K562 (cell line): Measurements from ENCODE around the gene NDST1. TPM values are rescaled to one million over a fixed set of nuclear protein-coding genes. Genes with fewer than 3 reads are reported as not detected.

ENCODE experiments used
- ARID4B ChIP-seq: sonication (generic); formaldehyde crosslinking; IDR thresholded peaks from 2 replicates; pipeline ENCODE4 v1.8.0; 2022; ENCODE audit warnings: mild to moderate bottlenecking, missing genetic modification reagents
- ARNT ChIP-seq, 2 experiments: fragments of 450-650 bp; IDR thresholded peaks; 2 replicates each; pipeline ENCODE4 v1.6.1; 2016; ENCODE audit warnings: mild to moderate bottlenecking in 1 of 2
- ATF3 ChIP-seq, 2 experiments: fragments of 450-650 bp in 1 of 2; sonication (generic) in 1 of 2; formaldehyde crosslinking in 1 of 2; IDR thresholded peaks in 1 of 2; conservative IDR thresholded peaks in 1 of 2; 2 replicates each; pipeline versions ENCODE4 v1.6.1 to v1.8.1; 2016 to 2023; ENCODE audit warnings: mild to moderate bottlenecking in 2 of 2, moderate library complexity in 2 of 2, inconsistent platforms in 1 of 2, missing genetic modification reagents in 1 of 2
- DLX4 ChIP-seq: fragments of 250-450 bp; sonication (Bioruptor Pico); IDR thresholded peaks from 2 replicates; pipeline ENCODE4 v1.6.1; 2021; ENCODE audit warnings: mild to moderate bottlenecking
- EHMT2 ChIP-seq: fragments of 450-650 bp; IDR thresholded peaks from 2 replicates; pipeline ENCODE4 v1.6.1; 2018; ENCODE audit warnings: antibody characterized with exemption
- FOSL1 ChIP-seq: fragments of 200-800 bp; sonication (Bioruptor generic); conservative IDR thresholded peaks from 2 replicates; pipeline ENCODE4 v1.6.1; 2016; ENCODE audit warnings: missing genetic modification characterization, missing compliant biosample characterization
- HDAC1 ChIP-seq, 2 experiments: fragments of 450-650 bp; IDR thresholded peaks; 2 replicates each; pipeline ENCODE4 v1.6.1; 2016 to 2017; ENCODE audit warnings: inconsistent platforms in 1 of 2, mild to moderate bottlenecking in 1 of 2, moderate library complexity in 1 of 2
- HDGF ChIP-seq: fragments of 450-650 bp; IDR thresholded peaks from 2 replicates; pipeline ENCODE4 v1.6.1; 2016
- NR2C1 ChIP-seq, 2 experiments: fragments of 450-650 bp; IDR thresholded peaks; 2 replicates each; pipeline ENCODE4 v1.6.1; 2017; ENCODE audit warnings: mild to moderate bottlenecking in 2 of 2, antibody characterized with exemption in 1 of 2, inconsistent platforms in 1 of 2, missing compliant biosample characterization in 1 of 2, missing genetic modification characterization in 1 of 2
- RAD21 ChIP-seq, 2 experiments: fragments of 250-450 bp in 1 of 2; fragments of 450-650 bp in 1 of 2; sonication (Bioruptor Pico) in 1 of 2; formaldehyde crosslinking in 1 of 2; IDR thresholded peaks in 1 of 2; conservative IDR thresholded peaks in 1 of 2; 2 replicates each; pipeline versions ENCODE4 v1.4.0 to v1.8.0; 2020 to 2022; ENCODE audit warnings: mild to moderate bottlenecking in 2 of 2, moderate library complexity in 1 of 2
- RBM25 ChIP-seq: fragments of 200-400 bp; formaldehyde crosslinking; IDR thresholded peaks from 2 replicates; pipeline ENCODE4 v1.6.1; 2018; ENCODE audit warnings: low read length, low read depth, moderate library complexity; ENCODE audit not compliant: severe bottlenecking
- TFAP4 ChIP-seq: sonication (generic); formaldehyde crosslinking; IDR thresholded peaks from 2 replicates; pipeline ENCODE4 v1.8.0; 2022; ENCODE audit warnings: missing genetic modification reagents, mild to moderate bottlenecking, moderate library complexity, borderline replicate concordance
- ZNF124 ChIP-seq: sonication (generic); formaldehyde crosslinking; IDR thresholded peaks from 2 replicates; pipeline ENCODE4 v1.8.1; 2022; ENCODE audit warnings: missing genetic modification reagents
- ZNF766 ChIP-seq: fragments of 200-800 bp; sonication (Bioruptor generic); conservative IDR thresholded peaks from 2 replicates; pipeline ENCODE4 v1.6.1; 2016; ENCODE audit warnings: missing genetic modification characterization, missing compliant biosample characterization
- polyA plus RNA-seq, 8 experiments: library from polyadenylated mRNA; depleted of rRNA in 4 of 8; stranded (reverse) in 5 of 8; unstranded in 3 of 8; fragments of >200 nt; fragmentation: Nextera tagmentation in 2 of 8; fragmentation: Illumina TruSeq in 1 of 8; extraction: Ambion mirVana in 2 of 8; extraction: Trizol in 1 of 8; gene quantifications; 2 replicates each; pipeline versions ENCODE4 v1.2.1 to v1.2.3, GENCODE V29; 2011 to 2014; ENCODE audit warnings: inconsistent platforms in 1 of 8, missing spikeins in 1 of 8
- total RNA-seq, 7 experiments: library from RNA; depleted of rRNA in 6 of 7; stranded (reverse); fragments of >200 nt in 6 of 7; fragmentation: Illumina TruSeq in 2 of 7; extraction: Trizol in 2 of 7; gene quantifications; 2 replicates each; pipeline versions ENCODE4 v1.2.1 to v1.2.3, GENCODE V29; 2011 to 2021; ENCODE audit warnings: low replicate concordance in 1 of 7
- TF ChIP-seq, protein P1 (sequence below), 2 experiments: fragments of 250-450 bp in 1 of 2; fragments of 450-650 bp in 1 of 2; sonication (Bioruptor Pico) in 1 of 2; IDR thresholded peaks; 2 replicates each; pipeline versions ENCODE4 v1.6.1 to v1.8.0; 2016 to 2021; ENCODE audit warnings: mild to moderate bottlenecking in 2 of 2, moderate library complexity in 2 of 2, missing compliant biosample characterization in 1 of 2, missing genetic modification characterization in 1 of 2
- TF ChIP-seq, protein P2 (sequence below), 2 experiments: fragments of 450-650 bp in 1 of 2; sonication (generic) in 1 of 2; formaldehyde crosslinking; conservative IDR thresholded peaks; 2 replicates each; pipeline versions ENCODE4 v1.4.0 to v1.8.1; 2020 to 2022; ENCODE audit warnings: mild to moderate bottlenecking in 1 of 2, missing genetic modification reagents in 1 of 2

Gene NDST1
- total and polyA plus RNA-seq, 9 of the 15 experiments (the other 6 are each of a cell fraction or from before 2014, with no cell fraction given) = 0.38 to 47.9 (median 9.9) TPM

GRCh38 chr5:150487199-150488061, 20.5 kb upstream of the NDST1 start (continued):
- TF ChIP-seq RBM25 (peak; percentile 97), HDAC1 (IDR thresholded peaks at IDR 0.05) (0 out of 4 replicates have a peak, but pooled peaks of 1 of the 2 experiments have one; percentile 1), ZNF766 (CRISPR knock-in tag) (no peak), ARNT (IDR thresholded peaks at IDR 0.05) (0 out of 4 replicates have a peak, but pooled peaks of 1 of the 2 experiments have one; percentile 20), NR2C1 (IDR thresholded peaks at IDR 0.05) (peak; percentile 22; the same call in 1 of the 2 replicates), NR2C1 (tag; IDR thresholded peaks at IDR 0.05) (no peak), ARID4B (CRISPR knock-in tag) (no peak), ZNF124 (no peak), RAD21 (CRISPR knock-in tag; conservative IDR thresholded peaks at IDR 0.05 in 1 of 2, IDR thresholded peaks at IDR 0.05 in 1 of 2) (peak in 1 of 2 experiments; percentile 38; a peak in 1 of 4 replicates), EHMT2 (no peak), HDGF (peak; percentile 88; the same call in 1 of the 2 replicates), ATF3 (IDR thresholded peaks at IDR 0.05) (no peak), ATF3 (CRISPR knock-in tag; conservative IDR thresholded peaks at IDR 0.05) (no peak), DLX4 (no peak), TFAP4 (CRISPR knock-in tag) (peak; percentile 54; the same call in 1 of the 2 replicates), FOSL1 (tag) (no peak)
- TF ChIP-seq, protein P1, sequence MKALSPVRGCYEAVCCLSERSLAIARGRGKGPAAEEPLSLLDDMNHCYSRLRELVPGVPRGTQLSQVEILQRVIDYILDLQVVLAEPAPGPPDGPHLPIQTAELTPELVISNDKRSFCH (CRISPR knock-in tag; IDR thresholded peaks at IDR 0.05) = no peak
- TF ChIP-seq, protein P1 (tag; IDR thresholded peaks at IDR 0.05) = peak; percentile 37; the same call in 1 of the 2 replicates
- TF ChIP-seq, protein P2, sequence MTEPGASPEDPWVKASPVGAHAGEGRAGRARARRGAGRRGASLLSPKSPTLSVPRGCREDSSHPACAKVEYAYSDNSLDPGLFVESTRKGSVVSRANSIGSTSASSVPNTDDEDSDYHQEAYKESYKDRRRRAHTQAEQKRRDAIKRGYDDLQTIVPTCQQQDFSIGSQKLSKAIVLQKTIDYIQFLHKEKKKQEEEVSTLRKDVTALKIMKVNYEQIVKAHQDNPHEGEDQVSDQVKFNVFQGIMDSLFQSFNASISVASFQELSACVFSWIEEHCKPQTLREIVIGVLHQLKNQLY (CRISPR knock-in tag; conservative IDR thresholded peaks at IDR 0.05) = no peak
